PC-3 (cell line): ENCODE data around the gene FAM120B. TPM values are rescaled to one million over a fixed set of nuclear protein-coding genes. Genes with fewer than 3 reads are reported as not detected.

Experiments
- ATAC-seq: fragments of 200-7000 bp; cut with Tn5 transposase; 2 replicates; pipeline ENCODE4 v1.9.1; 2020; ENCODE audit warnings: mild to moderate bottlenecking, moderate library complexity
- BruUV-seq: library from RNA; stranded (reverse); fragments of 400-500 nt; replicated peaks from 2 replicates; lab custom pipeline; 2021; lab: Mats Ljungman, UMichigan
- CTCF ChIA-PET: fragments of 300-600 bp; sonication (Branson Sonifier 250); formaldehyde crosslinking; loops from one replicate; lab custom pipeline; 2022; ENCODE audit warnings: antibody characterized with exemption; lab: Charles Lee
- POLR2A ChIA-PET: fragments of 300-600 bp; sonication (Branson Sonifier 250); formaldehyde crosslinking; loops from one replicate; lab custom pipeline; 2022; ENCODE audit warnings: antibody characterized with exemption; ENCODE audit not compliant: unreplicated experiment; lab: Charles Lee
- DNase-seq: peaks from one replicate; pipeline ENCODE4 v3.0.0-alpha.2; 2015
- H2AFZ ChIP-seq: fragments of 300-600 bp; sonication (generic); 2 replicates; pipeline ENCODE4 v1.6.0; 2016; ENCODE audit warnings: antibody characterized with exemption, low read length
- H3F3A ChIP-seq: fragments of 300-600 bp; sonication (generic); one replicate; pipeline ENCODE4 v1.6.0; 2017; ENCODE audit warnings: antibody characterized with exemption, low read length, control low read depth, mild to moderate bottlenecking; ENCODE audit not compliant: unreplicated experiment
- H3K27ac ChIP-seq: fragments of 300-600 bp; sonication (generic); 2 replicates; pipeline ENCODE4 v1.5.1; 2016; ENCODE audit warnings: mild to moderate bottlenecking, low read length
- H3K27me3 ChIP-seq: fragments of 300-600 bp; sonication (generic); 2 replicates; pipeline ENCODE4 v1.6.1; 2016; ENCODE audit warnings: low read length, mixed read lengths
- H3K36me3 ChIP-seq: fragments of 300-600 bp; sonication (generic); 2 replicates; pipeline ENCODE4 v1.6.1; 2016; ENCODE audit warnings: low read depth, mixed run types, low read length, mixed read lengths
- H3K4me1 ChIP-seq: fragments of 300-600 bp; sonication (generic); 2 replicates; pipeline ENCODE4 v1.5.1; 2016; ENCODE audit warnings: low read length; ENCODE audit not compliant: insufficient read depth
- H3K4me2 ChIP-seq: fragments of 300-600 bp; sonication (generic); 2 replicates; pipeline ENCODE4 v1.6.0; 2016; ENCODE audit warnings: low read length
- H3K4me3 ChIP-seq: fragments of 300-600 bp; sonication (generic); 2 replicates; pipeline ENCODE4 v1.5.1; 2016; ENCODE audit warnings: mild to moderate bottlenecking, low read length, mixed read lengths
- H3K79me2 ChIP-seq: fragments of 300-600 bp; sonication (generic); 2 replicates; pipeline ENCODE4 v1.6.1; 2017; ENCODE audit warnings: low read length, mixed read lengths
- H3K9ac ChIP-seq: fragments of 300-600 bp; sonication (generic); 2 replicates; pipeline ENCODE4 v1.6.0; 2016; ENCODE audit warnings: mild to moderate bottlenecking, low read length
- H3K9me2 ChIP-seq: fragments of 300-600 bp; sonication (generic); replicated peaks from 2 replicates; pipeline ENCODE4 v1.6.1; 2016; ENCODE audit warnings: mixed run types, low read length, mixed read lengths
- H3K9me3 ChIP-seq: fragments of 300-600 bp; sonication (generic); 2 replicates; pipeline ENCODE4 v1.6.1; 2016; ENCODE audit warnings: low read length, mixed read lengths
- H4K20me1 ChIP-seq: fragments of 300-600 bp; sonication (generic); 2 replicates; pipeline ENCODE4 v1.6.1; 2016; ENCODE audit warnings: low read length, mixed read lengths
- EZH2 ChIP-seq: fragments of 300-600 bp; sonication (generic); IDR thresholded peaks from one replicate; pipeline ENCODE4 v1.6.1; 2017; ENCODE audit warnings: antibody characterized with exemption, mild to moderate bottlenecking, low read length; ENCODE audit not compliant: unreplicated experiment
- EZH2phosphoT487 ChIP-seq: fragments of 300-600 bp; sonication (generic); IDR thresholded peaks from 2 replicates; pipeline ENCODE4 v1.6.1; 2018; ENCODE audit warnings: mild to moderate bottlenecking, antibody characterized with exemption, low read length, borderline replicate concordance
- intact Hi-C: fragments of 100-400 bp; cut with micrococcal nuclease; formaldehyde crosslinking; loops from 2 replicates; pipeline ENCODE4 v1.9.0; 2023
- total RNA-seq: library from RNA; depleted of rRNA; stranded (reverse); fragments of >200 nt; gene quantifications from 2 replicates; pipeline ENCODE4 v1.2.3, GENCODE V29; 2014
- TF ChIP-seq, protein P1 (sequence below): fragments of 300-600 bp; sonication (generic); conservative IDR thresholded peaks from 2 replicates; pipeline ENCODE4 v1.5.1; 2017; ENCODE audit warnings: antibody characterized with exemption, low read depth, mild to moderate bottlenecking, low read length

Gene FAM120B
- total RNA-seq, 1 experiment from 2014 or later, result 8.7 TPM

DNA sequence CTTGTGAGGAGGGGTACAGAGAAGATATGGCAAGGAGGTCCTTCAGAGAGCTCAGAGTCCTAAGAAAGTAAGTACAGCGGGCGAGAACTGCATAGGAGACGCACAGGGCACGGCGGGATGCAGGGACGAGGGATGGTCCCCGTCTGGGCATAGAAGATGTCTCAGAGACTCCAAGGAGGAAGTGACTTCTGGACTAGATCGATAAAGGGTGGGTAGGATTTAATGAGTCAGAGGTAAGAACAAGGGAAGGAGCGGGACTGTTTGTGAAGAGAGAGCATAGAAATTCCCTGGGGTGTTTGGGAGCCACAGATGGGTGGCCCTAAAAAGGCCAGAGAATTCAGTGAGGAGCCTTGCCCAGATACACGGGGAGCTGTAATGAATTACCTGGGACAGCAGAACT, 69.1 kb downstream of the FAM120B start:
- Histone ChIP-seq H3K36me3 (no peaks in the 10 kb centered on the region), H3K27ac (no peak overlapping the region), H3K4me2 (no peak overlapping the region), H3K79me2 (no peaks in the 10 kb centered on the region), H3K27me3 (no peaks in the 10 kb centered on the region), H3K9ac (no peak overlapping the region), H4K20me1 (no peaks in the 10 kb centered on the region), H2AFZ (no peak overlapping the region), H3K9me2 (no peaks in the 10 kb centered on the region), H3F3A (no peaks in the 10 kb centered on the region), H3K4me1 (peaks cover 5% of the 10 kb centered on the region; the same call in 1 of the 2 replicates), H3K4me3 (no peak overlapping the region), H3K9me3 (no peaks in the 10 kb centered on the region)
- TF ChIP-seq, protein P1, sequence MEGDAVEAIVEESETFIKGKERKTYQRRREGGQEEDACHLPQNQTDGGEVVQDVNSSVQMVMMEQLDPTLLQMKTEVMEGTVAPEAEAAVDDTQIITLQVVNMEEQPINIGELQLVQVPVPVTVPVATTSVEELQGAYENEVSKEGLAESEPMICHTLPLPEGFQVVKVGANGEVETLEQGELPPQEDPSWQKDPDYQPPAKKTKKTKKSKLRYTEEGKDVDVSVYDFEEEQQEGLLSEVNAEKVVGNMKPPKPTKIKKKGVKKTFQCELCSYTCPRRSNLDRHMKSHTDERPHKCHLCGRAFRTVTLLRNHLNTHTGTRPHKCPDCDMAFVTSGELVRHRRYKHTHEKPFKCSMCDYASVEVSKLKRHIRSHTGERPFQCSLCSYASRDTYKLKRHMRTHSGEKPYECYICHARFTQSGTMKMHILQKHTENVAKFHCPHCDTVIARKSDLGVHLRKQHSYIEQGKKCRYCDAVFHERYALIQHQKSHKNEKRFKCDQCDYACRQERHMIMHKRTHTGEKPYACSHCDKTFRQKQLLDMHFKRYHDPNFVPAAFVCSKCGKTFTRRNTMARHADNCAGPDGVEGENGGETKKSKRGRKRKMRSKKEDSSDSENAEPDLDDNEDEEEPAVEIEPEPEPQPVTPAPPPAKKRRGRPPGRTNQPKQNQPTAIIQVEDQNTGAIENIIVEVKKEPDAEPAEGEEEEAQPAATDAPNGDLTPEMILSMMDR, result no peak
- no peak for TF ChIP-seq EZH2
- TF ChIP-seq EZH2phosphoT487, result no peak
- BruUV-seq, result no TSS peak
- intact Hi-C loops, result no loop called here
- DNase-seq (no peak), ATAC-seq (no peak)
- POLR2A ChIA-PET, result no interaction called here
- CTCF ChIA-PET, result no interaction called here

DNA sequence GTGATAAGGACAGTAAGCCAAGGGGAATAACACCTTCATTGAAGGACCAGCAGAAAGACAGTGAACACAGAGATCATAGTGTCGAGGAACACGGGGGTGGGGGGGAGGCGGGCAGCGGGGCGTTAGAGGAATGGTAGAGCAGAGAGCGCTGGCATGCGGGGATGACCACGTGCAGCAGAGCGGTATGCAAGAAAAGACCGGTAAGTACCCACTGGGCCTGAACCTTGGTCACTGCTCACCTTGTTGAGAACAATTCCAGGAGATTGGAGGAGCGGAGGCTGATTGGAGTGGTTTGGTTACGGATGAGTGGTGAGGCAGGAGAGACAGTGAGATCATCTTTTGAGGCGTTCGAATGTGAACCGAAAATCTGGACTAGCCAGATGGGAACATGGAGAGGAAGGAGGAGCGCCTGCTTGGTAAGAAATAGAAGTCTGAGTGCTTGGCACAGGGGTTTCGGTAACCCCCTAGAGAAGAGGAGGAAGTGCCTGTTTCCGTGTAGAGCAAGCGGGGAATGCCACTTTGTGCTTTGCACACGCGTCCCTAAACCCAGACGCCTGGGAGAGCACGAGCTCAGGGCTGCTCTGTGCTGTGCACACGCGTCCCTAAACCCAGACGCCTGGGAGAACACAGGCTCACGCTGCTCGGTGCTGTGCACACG, 70.0 kb downstream of the FAM120B start:
- Histone ChIP-seq H3K4me1 (peaks cover 5% of the 10 kb centered on the region; the same call in 1 of the 2 replicates), H3K4me3 (no peak overlapping the region), H4K20me1 (no peaks in the 10 kb centered on the region), H3K9me3 (no peaks in the 10 kb centered on the region), H3K4me2 (no peak overlapping the region), H3K27me3 (no peaks in the 10 kb centered on the region), H3K9me2 (no peaks in the 10 kb centered on the region), H3K36me3 (no peaks in the 10 kb centered on the region), H3F3A (no peaks in the 10 kb centered on the region), H3K9ac (no peak overlapping the region), H3K27ac (no peak overlapping the region), H2AFZ (no peak overlapping the region), H3K79me2 (no peaks in the 10 kb centered on the region)
- CTCF ChIA-PET, result no interaction called here
- no TSS peak for BruUV-seq
- POLR2A ChIA-PET, result no interaction called here
- DNase-seq, result no peak
- no peak for ATAC-seq
- intact Hi-C loops, result no loop called here
- TF ChIP-seq, protein P1, result no peak
- TF ChIP-seq EZH2, result no peak

DNA sequence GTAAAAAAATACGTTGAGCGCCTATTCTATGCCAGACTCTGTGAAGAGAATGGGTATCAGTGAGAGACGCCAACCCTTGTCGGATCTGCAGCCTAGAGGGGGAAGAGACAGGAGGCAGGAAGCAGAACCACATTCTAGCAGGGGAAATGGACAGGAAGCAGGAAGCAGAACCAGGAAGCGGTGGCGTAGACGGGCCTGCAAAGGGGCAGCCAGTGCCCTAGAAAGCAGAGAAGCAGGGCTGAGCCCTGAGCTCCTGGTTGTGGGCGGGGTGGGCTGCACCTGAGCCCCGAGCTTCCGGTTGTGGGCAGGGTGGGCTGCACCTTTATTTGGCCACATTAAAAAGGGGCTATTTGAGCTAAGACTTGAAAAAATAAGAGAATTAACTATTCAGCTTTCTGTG, 71.9 kb downstream of the FAM120B start:
- Histone ChIP-seq H2AFZ (no peak overlapping the region), H4K20me1 (no peaks in the 10 kb centered on the region), H3K9me3 (no peaks in the 10 kb centered on the region), H3K27me3 (no peaks in the 10 kb centered on the region), H3K27ac (no peak overlapping the region), H3K4me1 (no peaks in the 10 kb centered on the region), H3K79me2 (no peaks in the 10 kb centered on the region), H3K36me3 (no peaks in the 10 kb centered on the region), H3K9me2 (no peaks in the 10 kb centered on the region), H3K4me3 (no peak overlapping the region), H3F3A (no peaks in the 10 kb centered on the region), H3K4me2 (no peak overlapping the region), H3K9ac (no peak overlapping the region)
- ATAC-seq (no peak), DNase-seq (no peak)
- no TSS peak for BruUV-seq
- POLR2A ChIA-PET, result no interaction called here
- CTCF ChIA-PET, result no interaction called here
- intact Hi-C loops, result no loop called here
- TF ChIP-seq EZH2phosphoT487 (no peak), EZH2 (no peak)
